ENCODE data around the gene BOC.

The BOC gene

DNA sequence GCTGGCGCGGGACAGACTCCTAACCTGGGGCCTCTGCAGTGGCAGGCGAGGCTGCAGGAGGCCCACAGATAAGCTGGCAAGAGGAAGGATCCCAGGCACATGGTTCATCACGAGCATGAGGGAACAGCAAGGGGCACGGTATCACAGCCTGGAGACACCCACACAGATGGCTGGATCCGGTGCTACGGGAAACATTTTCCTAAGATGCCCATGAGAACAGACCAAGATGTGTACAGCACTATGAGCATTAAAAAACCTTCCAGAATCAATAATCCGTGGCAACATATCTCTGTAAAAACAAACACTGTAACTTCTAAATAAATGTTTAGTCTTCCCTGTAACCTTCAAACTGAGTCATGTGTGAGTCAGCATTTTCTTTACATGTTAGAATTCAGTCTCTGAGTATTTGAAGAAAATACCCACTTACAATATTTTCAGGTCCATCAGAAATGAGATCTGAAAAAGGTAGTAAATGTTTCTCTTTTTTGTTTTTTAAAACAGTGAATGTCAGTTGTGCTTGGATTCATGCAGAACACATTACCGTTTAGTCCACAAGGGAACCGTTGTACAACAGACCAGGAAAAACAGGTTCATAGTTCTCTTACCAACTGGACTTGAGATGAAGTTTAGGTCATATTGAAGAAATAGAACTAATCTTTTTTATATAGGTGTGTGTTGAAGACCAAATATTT lies 75.9 kb downstream of the BOC start:
- DNase-seq (ENCODE audit: low spot score), result no peak

GRCh38 chr3:113287803-113288648 lies 76.7 kb downstream of the BOC start:
- DNase-seq (ENCODE audit: low spot score), result peak; percentile 61

- no peak for DNase-seq (ENCODE audit: low spot score)
These were observed 77.5 kb downstream of the BOC start for GRCh38 chr3:113288881-113289280.

DNA sequence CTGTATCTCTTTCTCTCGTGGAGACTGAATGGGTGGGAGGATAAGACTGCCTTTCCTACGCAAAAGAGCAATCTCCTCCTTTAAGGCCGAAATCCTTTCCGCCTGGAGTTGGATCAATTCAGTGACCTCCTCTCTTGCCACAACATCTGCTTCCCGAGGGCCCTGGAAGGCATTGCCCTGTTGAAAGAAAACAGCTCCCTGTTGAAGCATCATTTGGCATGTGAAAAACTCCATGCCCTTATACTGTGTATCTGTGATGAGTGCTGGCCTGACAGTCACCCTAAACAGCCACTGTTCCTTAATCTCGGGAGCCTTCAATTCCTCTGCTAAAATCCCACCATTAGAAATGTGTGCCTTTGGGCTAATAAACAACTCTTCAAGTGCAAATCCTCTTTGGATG lies 80.2 kb downstream of the BOC start:
- no peak for DNase-seq (ENCODE audit: low spot score)

DNA sequence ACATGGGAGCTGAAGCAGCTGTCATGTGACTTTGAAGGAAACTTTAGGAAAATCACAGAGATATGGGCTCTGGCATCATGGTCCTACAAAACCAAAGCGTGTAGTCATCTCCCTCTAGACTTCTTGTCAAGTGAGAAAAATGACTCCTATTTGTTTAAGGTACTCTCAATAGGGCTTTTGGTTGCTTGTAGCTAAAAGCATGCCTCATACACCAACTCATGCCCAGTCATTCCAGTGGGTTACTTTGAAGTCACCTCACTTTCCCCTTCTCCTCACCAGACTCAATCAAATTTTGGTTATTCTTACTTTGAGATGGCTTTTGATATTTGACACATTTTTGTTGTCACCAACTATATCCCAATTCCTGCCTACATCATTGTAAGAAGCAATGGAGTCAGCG lies 81.6 kb downstream of the BOC start:
- no peak for DNase-seq (ENCODE audit: low spot score)

DNA sequence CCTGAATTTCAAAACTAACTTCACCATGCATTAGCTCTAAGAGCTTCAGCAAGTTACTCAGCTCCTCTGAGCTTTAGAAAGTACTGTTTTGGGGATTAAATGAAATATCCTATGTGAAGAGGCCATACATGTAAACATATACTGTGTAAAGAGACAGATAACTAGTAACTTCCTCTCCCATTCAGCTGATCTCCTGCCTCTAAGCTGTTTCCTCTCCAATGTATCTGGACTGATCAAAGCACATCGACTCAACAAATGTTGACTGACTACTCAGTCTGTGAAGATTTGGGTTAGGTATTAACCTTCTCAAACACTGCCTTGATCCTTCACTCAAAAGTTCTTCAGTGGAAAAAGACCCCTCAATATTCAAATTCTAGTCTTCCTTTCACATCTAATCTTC lies 82.0 kb downstream of the BOC start:
- no peak for DNase-seq (ENCODE audit: low spot score)

- DNase-seq (ENCODE audit: low spot score), result no peak
These were observed 84.1 kb downstream of the BOC start for GRCh38 chr3:113295463-113295862.

DNA sequence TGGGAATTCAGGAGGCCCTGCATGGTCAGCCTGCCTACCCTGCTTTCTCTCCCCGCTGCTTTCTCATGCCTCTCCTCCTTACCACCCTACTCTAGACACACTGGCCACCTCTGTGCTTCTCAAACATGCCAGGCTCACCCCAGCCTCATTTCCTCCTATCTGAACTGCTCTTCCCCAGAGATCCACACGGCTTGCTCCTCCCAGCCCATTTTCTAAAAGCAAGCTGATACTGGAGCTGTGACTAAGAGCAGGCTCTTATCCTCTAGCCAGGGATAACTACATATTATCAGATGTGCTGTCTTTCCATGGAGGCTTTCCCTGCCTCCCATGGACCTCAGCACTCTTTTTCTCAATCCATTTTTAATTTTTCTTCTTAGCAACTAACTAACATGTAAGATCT lies 85.9 kb downstream of the BOC start:
- DNase-seq (ENCODE audit: low spot score), result no peak

- DNase-seq (ENCODE audit: low spot score), result no peak
These were observed 86.5 kb downstream of the BOC start for GRCh38 chr3:113297841-113298240.

DNA sequence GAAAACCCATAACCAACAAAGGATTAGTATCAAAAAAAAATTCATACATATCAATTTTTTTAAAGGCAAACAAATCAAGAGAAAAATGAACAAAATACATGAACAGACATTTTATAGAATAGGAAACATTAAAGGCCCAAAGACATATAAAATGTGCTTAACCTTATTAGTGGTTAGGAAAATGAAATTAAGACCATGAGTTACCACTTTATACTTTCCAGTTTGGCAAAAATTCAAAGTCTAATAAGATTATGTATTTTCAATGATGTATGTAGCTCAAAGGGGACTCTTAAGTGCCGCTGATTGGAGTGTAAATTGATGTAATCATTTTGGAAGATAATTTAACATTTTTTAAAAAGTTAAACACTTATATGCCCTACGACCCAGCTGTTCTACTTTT lies 89.2 kb downstream of the BOC start:
- no peak for DNase-seq (ENCODE audit: low spot score)

DNA sequence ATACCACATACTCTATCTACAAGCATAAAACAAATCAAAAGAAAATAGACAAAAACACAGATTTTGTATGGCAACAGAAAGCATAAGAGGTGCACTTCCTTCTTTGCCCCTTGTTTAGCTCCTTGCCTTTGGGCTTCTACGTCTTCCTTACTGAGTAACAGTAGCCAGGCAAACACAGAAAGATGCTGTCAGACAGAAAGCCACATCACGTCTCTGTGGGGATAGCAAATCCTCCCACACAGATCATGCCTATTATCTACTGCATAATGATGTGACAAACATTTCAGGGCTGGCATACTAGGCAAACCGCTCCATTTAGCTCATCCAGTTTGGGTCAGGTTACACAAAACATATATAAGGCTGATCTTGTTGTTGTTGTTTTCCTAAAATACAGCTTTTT lies 92.7 kb downstream of the BOC start:
- DNase-seq (ENCODE audit: low spot score), result no peak

DNA sequence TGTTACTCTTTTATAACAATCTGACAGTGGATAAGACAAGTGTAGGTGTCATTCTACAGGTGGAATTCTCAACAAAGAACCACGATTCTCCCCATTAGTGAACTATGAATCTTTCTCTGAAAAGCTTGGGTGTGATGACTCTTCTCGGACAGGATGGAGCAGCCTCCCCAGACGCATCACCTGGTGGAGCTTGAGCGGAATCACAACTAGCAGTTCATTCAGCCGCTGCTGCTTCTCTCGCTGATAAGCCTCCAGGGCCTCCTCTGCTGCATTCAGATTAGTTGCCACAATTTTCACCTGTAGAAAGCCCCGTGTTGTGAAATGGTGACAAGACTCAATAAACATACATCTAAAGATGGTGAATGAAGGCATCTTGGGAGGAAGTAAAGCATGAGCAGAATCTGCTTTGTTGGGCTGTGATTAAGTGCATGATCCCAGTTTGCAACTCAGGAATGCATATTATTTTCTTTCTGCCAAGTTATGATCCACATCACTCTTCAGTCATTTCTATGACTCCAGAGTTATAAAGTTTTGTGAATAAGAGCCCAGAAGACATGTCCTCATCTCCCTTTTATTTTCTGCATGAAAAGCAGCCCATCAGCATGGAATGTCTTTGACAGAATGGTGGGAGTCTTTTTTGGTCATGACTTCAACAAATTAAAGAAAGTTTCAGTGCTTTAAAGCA lies 93.6 kb downstream of the BOC start:
- no peak for DNase-seq (ENCODE audit: low spot score)

- no peak for DNase-seq (ENCODE audit: low spot score)
These were observed 99.6 kb downstream of the BOC start for GRCh38 chr3:113310960-113311359.

GRCh38 chr3:113312416-113312815 lies 101.1 kb downstream of the BOC start:
- no peak for DNase-seq (ENCODE audit: low spot score)

DNA sequence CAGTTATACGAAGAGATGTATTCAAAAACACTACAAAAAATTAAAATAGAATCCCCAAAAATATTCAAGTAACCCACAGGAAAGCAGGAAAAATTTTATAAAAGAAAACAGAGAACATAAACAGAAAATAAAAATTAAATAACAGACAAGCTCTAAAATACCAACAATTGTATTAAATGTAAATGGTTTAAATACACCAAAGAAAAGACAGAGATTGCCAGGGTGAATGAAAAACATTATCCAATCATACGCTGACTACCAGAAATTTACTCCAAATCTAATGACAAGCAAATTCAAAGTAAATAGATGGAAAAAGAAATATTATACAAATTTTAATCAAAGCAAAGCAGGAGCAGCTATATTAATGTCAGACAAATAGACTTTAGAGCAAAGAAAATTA lies 103.6 kb downstream of the BOC start:
- no peak for DNase-seq (ENCODE audit: low spot score)

DNA sequence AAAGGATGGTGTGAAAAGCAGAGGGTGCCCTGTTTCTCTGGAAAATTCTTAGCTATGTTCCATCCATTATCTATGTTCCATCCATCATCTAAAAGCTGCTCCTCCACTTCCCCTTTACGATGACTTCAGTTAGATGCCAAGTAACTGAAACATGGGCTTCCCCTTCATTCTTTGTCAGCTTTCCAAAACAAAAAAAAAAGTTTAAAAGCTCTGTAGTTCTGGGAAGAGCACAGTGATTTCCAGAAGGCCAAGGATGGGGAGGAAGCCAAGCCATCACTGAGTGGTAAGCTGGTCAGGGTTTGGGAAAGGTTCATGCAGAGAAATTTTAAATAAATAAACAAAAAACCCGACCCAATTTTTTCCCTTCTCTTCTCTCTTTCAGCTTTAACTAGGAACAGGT lies 118.4 kb downstream of the BOC start:
- no peak for DNase-seq (ENCODE audit: low spot score)

GRCh38 chr3:113330742-113331141 lies 119.4 kb downstream of the BOC start:
- no peak for DNase-seq (ENCODE audit: low spot score)

- DNase-seq (ENCODE audit: low spot score), result no peak
These were observed 119.8 kb downstream of the BOC start for GRCh38 chr3:113331187-113331586.

Data from D341Med (cell line).